HEK293 (cell line): ENCODE results near the gene TNFAIP1.
A peak's percentile ranks its signal among the peaks of the same experiment; 100 is the strongest.

Source experiments
- CTCF ChIA-PET: fragments of 350-600 bp; formaldehyde crosslinking; extraction: SDS; loops from one replicate; lab custom pipeline; 2021; ENCODE audit warnings: antibody characterized with exemption; lab: Yijun Ruan, JAX
- POLR2A ChIA-PET: fragments of 300-600 bp; formaldehyde crosslinking; extraction: SDS; loops from one replicate; lab custom pipeline; 2020; ENCODE audit warnings: antibody characterized with exemption, inconsistent platforms; lab: Yijun Ruan, JAX
- H3K27ac ChIP-seq: fragments of 200-500 bp; sonication (Bioruptor generic); 2 replicates; pipeline ENCODE4 v1.5.1; 2014; ENCODE audit warnings: low read depth, low read length, control low read depth, inconsistent platforms; ENCODE audit errors: extremely low read depth
- H3K36me3 ChIP-seq, 2 experiments: fragments of 200-500 bp in 1 of 2; sonication (Bioruptor generic) in 1 of 2; 1 replicate in 1 of 2; 2 replicates in 1 of 2; pipeline ENCODE4 v1.5.1; 2014 to 2017; ENCODE audit warnings: inconsistent platforms in 2 of 2, low read length in 2 of 2; ENCODE audit not compliant: control insufficient read depth in 2 of 2, insufficient read depth in 1 of 2
- H3K4me1 ChIP-seq: fragments of 200-500 bp; sonication (Bioruptor generic); 2 replicates; pipeline ENCODE4 v1.5.1; 2014; ENCODE audit warnings: mild to moderate bottlenecking, low read length, inconsistent platforms; ENCODE audit not compliant: control insufficient read depth, insufficient read depth
- H3K4me3 ChIP-seq: 2 replicates; pipeline ENCODE4 v1.5.1; 2011; ENCODE audit warnings: low read depth, mild to moderate bottlenecking, control low read depth, low read length, moderate library complexity
- H3K9me3 ChIP-seq: fragments of 200-500 bp; sonication (Bioruptor generic); 2 replicates; pipeline ENCODE4 v1.5.1; 2014; ENCODE audit warnings: low read depth, low read length, inconsistent platforms; ENCODE audit not compliant: control insufficient read depth, insufficient read depth
- GLI2 ChIP-seq: fragments of 450-650 bp; formaldehyde crosslinking; IDR thresholded peaks from 2 replicates; pipeline ENCODE4; 2017; ENCODE audit warnings: missing biosample characterization, missing genetic modification characterization, low read depth, borderline replicate concordance
- KLF8 ChIP-seq: fragments of 450-650 bp; formaldehyde crosslinking; IDR thresholded peaks from 2 replicates; pipeline ENCODE4 v1.5.1; 2016; ENCODE audit warnings: missing biosample characterization, missing genetic modification characterization
- KLF9 ChIP-seq: fragments of 450-650 bp; formaldehyde crosslinking; IDR thresholded peaks from 2 replicates; pipeline ENCODE4 v1.5.1; 2016; ENCODE audit warnings: missing biosample characterization, missing genetic modification characterization, low read depth
- MEIS1 ChIP-seq: sonication (generic); formaldehyde crosslinking; IDR thresholded peaks from 2 replicates; pipeline ENCODE4 v1.8.1; 2022; ENCODE audit warnings: missing genetic modification reagents, mild to moderate bottlenecking, borderline replicate concordance
- REPIN1 ChIP-seq: fragments of 450-650 bp; formaldehyde crosslinking; IDR thresholded peaks from 2 replicates; pipeline ENCODE4 v1.5.1; 2017; ENCODE audit warnings: missing biosample characterization, missing genetic modification characterization, low read depth
- SALL2 ChIP-seq: fragments of 450-650 bp; formaldehyde crosslinking; IDR thresholded peaks from 2 replicates; pipeline ENCODE4 v1.5.0; 2017; ENCODE audit warnings: missing biosample characterization, mild to moderate bottlenecking, missing genetic modification characterization, borderline replicate concordance
- SP7 ChIP-seq: fragments of 450-650 bp; formaldehyde crosslinking; IDR thresholded peaks from 2 replicates; pipeline ENCODE4 v1.5.1; 2016; ENCODE audit warnings: missing biosample characterization, missing genetic modification characterization
- ZBTB21 ChIP-seq: fragments of 450-650 bp; formaldehyde crosslinking; IDR thresholded peaks from 2 replicates; pipeline ENCODE4 v1.5.1; 2017; ENCODE audit warnings: missing biosample characterization, missing genetic modification characterization
- ZBTB7A ChIP-seq: fragments of 450-650 bp; formaldehyde crosslinking; IDR thresholded peaks from 2 replicates; pipeline ENCODE4 v1.5.1; 2016; ENCODE audit warnings: low read depth, missing biosample characterization, missing genetic modification characterization
- ZFP37 ChIP-seq: fragments of 450-650 bp; formaldehyde crosslinking; IDR thresholded peaks from 2 replicates; pipeline ENCODE4 v1.5.1; 2016; ENCODE audit warnings: missing biosample characterization, missing genetic modification characterization
- ZNF19 ChIP-seq: fragments of 450-650 bp; formaldehyde crosslinking; IDR thresholded peaks from 2 replicates; pipeline ENCODE4; 2016; ENCODE audit warnings: missing biosample characterization, missing genetic modification characterization, low read depth
- ZNF214 ChIP-seq: fragments of 450-650 bp; formaldehyde crosslinking; IDR thresholded peaks from 2 replicates; pipeline ENCODE4 v1.5.1; 2017; ENCODE audit warnings: missing biosample characterization, mild to moderate bottlenecking, missing genetic modification characterization, borderline replicate concordance
- ZNF239 ChIP-seq: fragments of 450-650 bp; formaldehyde crosslinking; IDR thresholded peaks from 2 replicates; pipeline ENCODE4 v1.5.1; 2016; ENCODE audit warnings: missing biosample characterization, missing genetic modification characterization
- ZNF354C ChIP-seq: fragments of 450-650 bp; formaldehyde crosslinking; IDR thresholded peaks from 2 replicates; pipeline ENCODE4 v1.5.1; 2016; ENCODE audit warnings: missing biosample characterization, missing genetic modification characterization, low read depth, borderline replicate concordance
- ZNF473 ChIP-seq: fragments of 450-650 bp; formaldehyde crosslinking; IDR thresholded peaks from 2 replicates; pipeline ENCODE4 v1.5.1; 2017; ENCODE audit warnings: missing biosample characterization, missing genetic modification characterization
- ZNF510 ChIP-seq: fragments of 450-650 bp; formaldehyde crosslinking; IDR thresholded peaks from 2 replicates; pipeline ENCODE4 v1.5.1; 2018; ENCODE audit warnings: mild to moderate bottlenecking, missing genetic modification characterization, missing biosample characterization; ENCODE audit not compliant: insufficient replicate concordance
- ZNF596 ChIP-seq: fragments of 450-650 bp; IDR thresholded peaks from 2 replicates; pipeline ENCODE4 v1.5.0; 2018; ENCODE audit warnings: missing biosample characterization, mild to moderate bottlenecking, missing genetic modification characterization, moderate library complexity
- ZNF776 ChIP-seq: fragments of 450-650 bp; formaldehyde crosslinking; IDR thresholded peaks from 2 replicates; pipeline ENCODE4 v1.5.0; 2017; ENCODE audit warnings: missing biosample characterization, missing genetic modification characterization, borderline replicate concordance
- ZNF791 ChIP-seq: fragments of 450-650 bp; formaldehyde crosslinking; IDR thresholded peaks from 2 replicates; pipeline ENCODE4 v1.5.1; 2016; ENCODE audit warnings: missing biosample characterization, missing genetic modification characterization
- TF ChIP-seq, protein P1 (sequence below): fragments of 450-650 bp; formaldehyde crosslinking; IDR thresholded peaks from 2 replicates; pipeline ENCODE4 v1.5.1; 2016; ENCODE audit warnings: missing biosample characterization, missing genetic modification characterization
- TF ChIP-seq, protein P2 (sequence below): fragments of 450-650 bp; formaldehyde crosslinking; IDR thresholded peaks from 2 replicates; pipeline ENCODE4 v1.5.1; 2017; ENCODE audit warnings: missing biosample characterization, missing genetic modification characterization
- TF ChIP-seq, protein P3 (sequence below): fragments of 450-650 bp; formaldehyde crosslinking; IDR thresholded peaks from 2 replicates; pipeline ENCODE4 v1.5.1; 2016; ENCODE audit warnings: missing biosample characterization, missing genetic modification characterization
- TF ChIP-seq, protein P4 (sequence below): fragments of 450-650 bp; formaldehyde crosslinking; IDR thresholded peaks from 2 replicates; pipeline ENCODE4 v1.5.1; 2016; ENCODE audit warnings: missing biosample characterization, missing genetic modification characterization
- TF ChIP-seq, protein P5 (sequence below): fragments of 450-650 bp; formaldehyde crosslinking; IDR thresholded peaks from 2 replicates; pipeline ENCODE4 v1.5.1; 2016; ENCODE audit warnings: missing biosample characterization, missing genetic modification characterization

TNFAIP1 gene

DNA sequence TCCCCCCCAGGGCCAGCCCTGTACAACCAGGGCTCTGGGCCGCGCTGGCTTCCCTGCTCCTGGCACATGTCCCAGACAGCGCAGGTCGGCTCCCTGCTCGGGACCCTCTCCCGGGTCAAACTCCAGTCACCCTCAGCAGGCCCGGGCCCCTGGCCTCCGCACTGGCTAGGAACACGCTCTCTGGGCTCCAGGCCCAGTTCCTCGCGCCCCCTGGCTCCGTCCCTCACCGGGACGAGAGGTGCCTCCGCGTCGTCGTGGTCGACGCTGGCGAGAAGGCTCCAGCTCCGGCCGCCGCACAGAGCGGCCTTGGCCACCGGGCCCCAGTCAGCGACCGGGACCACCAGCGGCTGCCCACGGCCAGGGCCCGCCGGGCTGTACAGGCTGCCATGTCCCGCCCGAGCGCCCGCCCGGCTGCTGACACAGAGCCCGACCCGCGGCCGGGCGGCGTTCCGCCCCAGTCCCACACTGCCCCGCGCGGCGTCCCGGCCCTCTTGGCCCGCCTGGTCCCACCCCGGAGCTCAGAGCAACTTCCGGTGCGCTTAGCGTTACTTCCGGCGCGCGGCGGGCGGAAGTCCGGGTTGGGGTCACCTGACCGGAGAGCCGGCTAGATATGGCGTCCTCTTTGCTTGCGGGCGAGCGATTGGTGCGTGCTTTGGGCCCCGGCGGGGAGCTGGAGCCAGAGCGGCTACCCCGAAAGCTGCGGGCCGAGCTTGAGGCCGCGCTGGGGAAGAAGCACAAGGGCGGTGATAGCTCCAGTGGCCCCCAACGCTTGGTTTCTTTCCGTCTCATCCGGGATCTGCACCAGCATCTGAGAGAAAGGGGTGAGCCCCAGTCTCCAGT, 21.7 kb downstream of the TNFAIP1 start, which contains the start of gene POLDIP2 (continued):
- TF ChIP-seq SP7 (tag by site-specific recombination) (peak; percentile 74), SALL2 (tag by site-specific recombination) (no peak), REPIN1 (tag by site-specific recombination) (no peak), KLF8 (tag by site-specific recombination) (peak; percentile 85), ZNF239 (tag by site-specific recombination) (no peak), ZNF354C (tag by site-specific recombination) (no peak), ZNF776 (no peak), ZNF19 (tag by site-specific recombination) (no peak), ZNF473 (tag by site-specific recombination) (no peak), ZBTB21 (tag by site-specific recombination) (peak; percentile 54; the same call in 1 of the 2 replicates), ZNF214 (tag by site-specific recombination) (no peak), MEIS1 (CRISPR knock-in tag) (no peak), ZNF791 (no peak), KLF9 (tag by site-specific recombination) (peak; percentile 32; the same call in 1 of the 2 replicates), GLI2 (no peak)
- TF ChIP-seq, protein P1, sequence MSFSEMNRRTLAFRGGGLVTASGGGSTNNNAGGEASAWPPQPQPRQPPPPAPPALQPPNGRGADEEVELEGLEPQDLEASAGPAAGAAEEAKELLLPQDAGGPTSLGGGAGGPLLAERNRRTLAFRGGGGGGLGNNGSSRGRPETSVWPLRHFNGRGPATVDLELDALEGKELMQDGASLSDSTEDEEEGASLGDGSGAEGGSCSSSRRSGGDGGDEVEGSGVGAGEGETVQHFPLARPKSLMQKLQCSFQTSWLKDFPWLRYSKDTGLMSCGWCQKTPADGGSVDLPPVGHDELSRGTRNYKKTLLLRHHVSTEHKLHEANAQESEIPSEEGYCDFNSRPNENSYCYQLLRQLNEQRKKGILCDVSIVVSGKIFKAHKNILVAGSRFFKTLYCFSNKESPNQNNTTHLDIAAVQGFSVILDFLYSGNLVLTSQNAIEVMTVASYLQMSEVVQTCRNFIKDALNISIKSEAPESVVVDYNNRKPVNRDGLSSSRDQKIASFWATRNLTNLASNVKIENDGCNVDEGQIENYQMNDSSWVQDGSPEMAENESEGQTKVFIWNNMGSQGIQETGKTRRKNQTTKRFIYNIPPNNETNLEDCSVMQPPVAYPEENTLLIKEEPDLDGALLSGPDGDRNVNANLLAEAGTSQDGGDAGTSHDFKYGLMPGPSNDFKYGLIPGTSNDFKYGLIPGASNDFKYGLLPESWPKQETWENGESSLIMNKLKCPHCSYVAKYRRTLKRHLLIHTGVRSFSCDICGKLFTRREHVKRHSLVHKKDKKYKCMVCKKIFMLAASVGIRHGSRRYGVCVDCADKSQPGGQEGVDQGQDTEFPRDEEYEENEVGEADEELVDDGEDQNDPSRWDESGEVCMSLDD (tag by site-specific recombination): peak; percentile 71
- TF ChIP-seq, protein P2, sequence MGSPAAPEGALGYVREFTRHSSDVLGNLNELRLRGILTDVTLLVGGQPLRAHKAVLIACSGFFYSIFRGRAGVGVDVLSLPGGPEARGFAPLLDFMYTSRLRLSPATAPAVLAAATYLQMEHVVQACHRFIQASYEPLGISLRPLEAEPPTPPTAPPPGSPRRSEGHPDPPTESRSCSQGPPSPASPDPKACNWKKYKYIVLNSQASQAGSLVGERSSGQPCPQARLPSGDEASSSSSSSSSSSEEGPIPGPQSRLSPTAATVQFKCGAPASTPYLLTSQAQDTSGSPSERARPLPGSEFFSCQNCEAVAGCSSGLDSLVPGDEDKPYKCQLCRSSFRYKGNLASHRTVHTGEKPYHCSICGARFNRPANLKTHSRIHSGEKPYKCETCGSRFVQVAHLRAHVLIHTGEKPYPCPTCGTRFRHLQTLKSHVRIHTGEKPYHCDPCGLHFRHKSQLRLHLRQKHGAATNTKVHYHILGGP (tag by site-specific recombination): no peak
- TF ChIP-seq, protein P3, sequence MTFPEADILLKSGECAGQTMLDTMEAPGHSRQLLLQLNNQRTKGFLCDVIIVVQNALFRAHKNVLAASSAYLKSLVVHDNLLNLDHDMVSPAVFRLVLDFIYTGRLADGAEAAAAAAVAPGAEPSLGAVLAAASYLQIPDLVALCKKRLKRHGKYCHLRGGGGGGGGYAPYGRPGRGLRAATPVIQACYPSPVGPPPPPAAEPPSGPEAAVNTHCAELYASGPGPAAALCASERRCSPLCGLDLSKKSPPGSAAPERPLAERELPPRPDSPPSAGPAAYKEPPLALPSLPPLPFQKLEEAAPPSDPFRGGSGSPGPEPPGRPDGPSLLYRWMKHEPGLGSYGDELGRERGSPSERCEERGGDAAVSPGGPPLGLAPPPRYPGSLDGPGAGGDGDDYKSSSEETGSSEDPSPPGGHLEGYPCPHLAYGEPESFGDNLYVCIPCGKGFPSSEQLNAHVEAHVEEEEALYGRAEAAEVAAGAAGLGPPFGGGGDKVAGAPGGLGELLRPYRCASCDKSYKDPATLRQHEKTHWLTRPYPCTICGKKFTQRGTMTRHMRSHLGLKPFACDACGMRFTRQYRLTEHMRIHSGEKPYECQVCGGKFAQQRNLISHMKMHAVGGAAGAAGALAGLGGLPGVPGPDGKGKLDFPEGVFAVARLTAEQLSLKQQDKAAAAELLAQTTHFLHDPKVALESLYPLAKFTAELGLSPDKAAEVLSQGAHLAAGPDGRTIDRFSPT (tag by site-specific recombination): no peak
- TF ChIP-seq, all 188 proteins: peak for 62

DNA sequence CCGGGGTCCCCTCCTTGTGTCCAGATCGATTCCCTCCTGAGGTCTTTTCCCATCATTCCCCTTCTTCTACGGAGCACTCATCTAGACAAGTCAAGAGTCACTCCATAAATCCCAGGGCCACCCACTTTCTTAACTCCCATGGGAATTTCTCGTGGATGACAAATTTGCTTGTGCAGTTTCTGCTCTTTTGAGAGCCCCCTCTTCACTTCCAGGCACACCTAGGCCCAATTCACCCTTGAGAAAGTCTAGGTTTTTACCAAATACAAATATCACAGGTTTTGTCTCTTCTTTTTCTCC, 22.3 kb downstream of the TNFAIP1 start:
- no peak overlapping the region; the same call in 1 of the 2 replicates for H3K27ac ChIP-seq
- no peaks in the 10 kb centered on the region for H3K9me3 ChIP-seq
- H3K4me1 ChIP-seq: peaks cover 6% of the 10 kb centered on the region
- H3K4me3 ChIP-seq: peak overlapping the region; percentile 90
- ChIA-PET POLR2A (interaction anchor here (0.6 to 7.9 kb wide), 24 partner anchors 9 to 362 kb away, joined by 3 to 122 read pairs (median 5); partner anchors contain the start of genes IFT20, PIGS, RPL23A and SARM1), CTCF (interaction anchor here (0.6 to 2.9 kb wide), 7 partner anchors 9 to 553 kb away, joined by 3 to 21 read pairs (median 8); partner anchors contain the start of genes IFT20 and TNFAIP1)
- H3K36me3 ChIP-seq: peaks cover 53 to 70% of the 10 kb centered on the region in 2 experiments
- TF ChIP-seq ZBTB7A (no peak), ZNF596 (no peak), ZNF776 (no peak), ZFP37 (peak; percentile 27; the same call in 1 of the 2 replicates), ZNF510 (tag by site-specific recombination) (no peak)
- TF ChIP-seq, protein P1 (tag by site-specific recombination): 0 out of 2 replicates have a peak, but pooled peaks have one; percentile 14
- TF ChIP-seq, protein P4, sequence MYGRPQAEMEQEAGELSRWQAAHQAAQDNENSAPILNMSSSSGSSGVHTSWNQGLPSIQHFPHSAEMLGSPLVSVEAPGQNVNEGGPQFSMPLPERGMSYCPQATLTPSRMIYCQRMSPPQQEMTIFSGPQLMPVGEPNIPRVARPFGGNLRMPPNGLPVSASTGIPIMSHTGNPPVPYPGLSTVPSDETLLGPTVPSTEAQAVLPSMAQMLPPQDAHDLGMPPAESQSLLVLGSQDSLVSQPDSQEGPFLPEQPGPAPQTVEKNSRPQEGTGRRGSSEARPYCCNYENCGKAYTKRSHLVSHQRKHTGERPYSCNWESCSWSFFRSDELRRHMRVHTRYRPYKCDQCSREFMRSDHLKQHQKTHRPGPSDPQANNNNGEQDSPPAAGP (tag by site-specific recombination): no peak
- TF ChIP-seq, protein P5, sequence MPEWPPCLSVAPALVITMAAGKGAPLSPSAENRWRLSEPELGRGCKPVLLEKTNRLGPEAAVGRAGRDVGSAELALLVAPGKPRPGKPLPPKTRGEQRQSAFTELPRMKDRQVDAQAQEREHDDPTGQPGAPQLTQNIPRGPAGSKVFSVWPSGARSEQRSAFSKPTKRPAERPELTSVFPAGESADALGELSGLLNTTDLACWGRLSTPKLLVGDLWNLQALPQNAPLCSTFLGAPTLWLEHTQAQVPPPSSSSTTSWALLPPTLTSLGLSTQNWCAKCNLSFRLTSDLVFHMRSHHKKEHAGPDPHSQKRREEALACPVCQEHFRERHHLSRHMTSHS: 0 out of 2 replicates have a peak, but pooled peaks have one; percentile 2
